Measurements from ENCODE around the gene AMPD3. TPM values are rescaled to one million over a fixed set of nuclear protein-coding genes. Genes with fewer than 3 reads are reported as not detected.

Gene AMPD3
- total RNA-seq, 2 donors from 2014 or later: 12.0 to 15.0 TPM

- DNase-seq (no peak), ATAC-seq (no peak)
- intact Hi-C loops (cut with DNase I, micrococcal nuclease): no loop called here
These were observed 1.8 kb upstream of the AMPD3 start for GRCh38 chr11:10453261-10453660.

DNA sequence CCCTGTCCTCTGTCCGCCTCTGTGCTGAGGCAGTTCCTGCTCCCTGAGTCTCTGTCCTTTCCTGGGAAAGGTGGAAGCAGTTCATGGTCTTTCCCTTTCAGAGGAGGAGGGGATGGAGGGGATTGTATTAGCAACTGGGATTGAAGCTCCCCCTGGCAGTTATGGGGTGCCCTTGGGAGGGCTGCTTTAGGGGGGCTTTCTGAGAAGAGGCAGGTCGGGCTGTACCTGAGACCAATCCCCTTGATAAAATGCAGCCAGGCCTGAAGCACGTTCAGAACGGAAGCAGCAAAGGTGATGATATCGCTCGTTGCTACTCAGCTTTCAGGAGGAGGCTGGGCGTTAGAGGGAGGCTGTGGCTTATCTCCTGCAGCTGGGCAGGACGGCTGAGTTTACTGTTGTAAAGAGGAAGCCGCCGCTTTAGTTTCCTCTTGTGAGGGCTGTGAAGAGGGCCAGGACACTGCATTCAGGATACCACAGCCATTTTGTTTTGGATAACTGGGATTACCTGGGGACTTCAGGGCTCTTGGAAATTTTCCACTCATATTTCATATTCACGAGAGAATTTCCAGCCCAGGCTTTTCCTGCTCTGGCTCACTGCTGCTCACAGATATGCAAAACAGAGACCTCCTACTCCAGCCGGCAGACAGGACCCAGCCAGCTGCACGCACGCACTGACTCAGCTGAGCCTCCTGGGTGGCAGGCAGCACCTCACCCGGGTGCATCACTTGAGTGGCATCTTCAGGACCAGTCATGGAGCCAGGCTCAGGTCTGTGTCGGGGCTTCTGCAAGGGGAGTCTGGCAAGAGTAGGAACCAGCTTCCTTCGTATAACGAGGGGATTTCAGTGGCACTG is 798 bp downstream of the AMPD3 start:
- ATAC-seq: peak; percentile 78
- intact Hi-C loops (cut with DNase I, micrococcal nuclease): no loop called here
- DNase-seq: peak; percentile 77 to 81

DNA sequence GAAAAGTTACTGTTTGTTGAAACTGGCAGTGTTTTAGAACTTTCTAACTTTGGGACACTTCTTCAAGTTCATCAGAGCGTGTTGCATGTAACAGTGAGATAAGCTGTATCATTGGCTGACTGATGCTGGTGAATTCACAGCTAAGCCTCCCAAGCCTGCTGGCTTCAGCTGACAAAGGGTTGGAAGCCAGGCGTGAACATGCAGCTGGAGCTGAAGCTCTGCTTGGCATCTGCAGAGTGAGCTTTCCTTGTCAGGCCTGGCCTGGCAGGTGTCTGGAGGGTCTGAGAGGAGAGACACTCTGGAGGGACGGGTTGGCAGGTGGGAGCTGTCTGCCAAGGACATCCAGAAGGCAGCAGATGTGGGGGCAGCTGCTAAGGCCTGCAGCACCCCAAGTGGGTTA is 1.5 kb downstream of the AMPD3 start:
- no peak for DNase-seq
- no peak for ATAC-seq
- intact Hi-C loops (cut with DNase I, micrococcal nuclease): no loop called here

DNA sequence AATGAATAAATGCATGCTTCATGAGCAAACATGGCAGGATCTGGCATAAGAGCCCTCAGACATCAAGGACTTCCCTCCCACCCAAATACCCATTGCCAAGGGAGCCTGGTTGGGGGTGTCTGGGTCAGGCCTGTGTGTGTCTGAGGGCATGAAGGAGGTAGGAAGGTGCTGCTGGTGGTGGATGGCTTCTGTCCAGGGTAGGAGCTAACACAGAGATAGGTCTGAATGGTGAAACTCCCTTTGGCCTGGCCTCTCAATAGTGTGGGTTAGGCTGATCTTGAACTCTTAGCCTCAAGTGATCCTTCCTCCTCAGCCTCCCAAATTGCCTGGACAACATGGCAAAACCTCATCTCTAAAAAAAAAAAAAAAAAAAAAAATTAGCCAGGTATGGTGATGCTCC is 2.8 kb downstream of the AMPD3 start:
- intact Hi-C loops (cut with DNase I, micrococcal nuclease): no loop called here
- DNase-seq (no peak), ATAC-seq (no peak)

GRCh38 chr11:10459029-10459970 is 4.2 kb downstream of the AMPD3 start:
- DNase-seq: no peak
- ATAC-seq: no peak
- intact Hi-C loops (cut with DNase I, micrococcal nuclease): no loop called here

DNA sequence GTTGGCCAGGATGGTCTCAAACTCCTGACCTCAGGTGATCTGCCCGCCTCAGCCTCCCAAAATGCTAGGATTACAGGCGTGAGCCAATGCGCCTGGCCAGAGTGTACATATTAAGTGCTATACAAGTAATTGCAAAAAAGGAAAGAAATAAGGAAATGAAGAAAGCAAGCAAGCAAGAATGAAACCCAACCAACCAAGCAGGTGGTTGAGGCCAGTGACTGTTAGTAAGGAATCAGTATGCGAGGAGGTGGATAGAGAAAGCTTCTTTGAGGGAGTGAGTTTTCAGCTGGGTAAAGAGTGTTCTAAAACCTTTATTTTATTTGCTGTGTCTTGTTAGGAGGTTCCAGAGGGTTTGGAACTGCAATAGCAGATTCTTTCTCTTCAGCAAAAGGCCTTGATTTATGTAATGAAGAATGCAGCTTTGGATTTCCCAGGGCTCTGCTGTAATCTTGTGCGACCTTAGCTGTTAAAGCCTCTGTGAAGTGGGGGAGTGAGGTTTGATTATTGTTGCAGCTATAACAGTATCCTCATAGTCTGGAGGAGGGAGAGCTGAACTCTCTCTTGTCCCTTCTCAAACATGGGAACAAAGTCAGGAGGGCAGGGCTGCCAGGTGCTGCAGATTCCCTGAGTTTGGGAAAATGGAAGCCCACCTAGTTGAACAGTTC is 5.7 kb downstream of the AMPD3 start:
- DNase-seq (no peak), ATAC-seq (no peak)
- intact Hi-C loops (cut with DNase I, micrococcal nuclease): no loop called here

GRCh38 chr11:10461276-10461790 is 6.3 kb downstream of the AMPD3 start:
- DNase-seq (no peak), ATAC-seq (no peak)
- intact Hi-C loops (cut with DNase I, micrococcal nuclease): no loop called here

GRCh38 chr11:10462746-10463300 is 7.8 kb downstream of the AMPD3 start:
- DNase-seq (no peak), ATAC-seq (no peak)

DNA sequence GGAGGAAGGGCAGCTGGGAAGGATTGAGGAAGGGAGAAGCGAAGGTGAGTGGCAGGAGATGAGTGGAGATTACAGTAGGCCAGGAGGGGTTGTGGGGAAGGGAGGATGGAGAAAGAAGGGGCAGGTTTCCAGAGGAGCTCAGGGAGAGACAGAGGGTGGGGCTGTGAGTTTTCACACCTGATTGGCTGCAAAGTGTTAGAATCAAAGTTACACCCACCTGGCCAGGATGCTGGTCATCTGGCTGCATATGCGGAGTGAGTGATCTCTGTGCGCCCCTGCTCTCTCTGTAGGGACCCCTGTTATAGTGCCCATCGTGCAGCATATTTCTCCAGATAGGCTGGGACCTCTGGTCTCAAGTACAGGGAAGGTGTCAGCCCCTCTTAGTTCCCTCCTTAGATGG is 18.3 kb downstream of the AMPD3 start:
- DNase-seq (no peak), ATAC-seq (no peak)
- intact Hi-C loops (cut with DNase I, micrococcal nuclease): no loop called here

More at GRCh38 chr11:10462746-10463300, 7.8 kb downstream of the AMPD3 start:
- intact Hi-C loops (cut with DNase I, micrococcal nuclease): no loop called here

GRCh38 chr11:10474551-10474950 is 19.5 kb downstream of the AMPD3 start:
- no peak for DNase-seq
- intact Hi-C loops (cut with DNase I, micrococcal nuclease): no loop called here
- ATAC-seq: no peak

- ATAC-seq (no peak), DNase-seq (no peak)
- intact Hi-C loops (cut with DNase I, micrococcal nuclease): no loop called here
These were observed 21.3 kb downstream of the AMPD3 start for GRCh38 chr11:10476342-10476741.

- ATAC-seq: no peak
These were observed 22.0 kb downstream of the AMPD3 start for GRCh38 chr11:10476927-10477689.

GRCh38 chr11:10477690-10478046 is 22.6 kb downstream of the AMPD3 start:
- intact Hi-C loops (cut with DNase I, micrococcal nuclease): no loop called here
- DNase-seq (no peak), ATAC-seq (no peak)

More at GRCh38 chr11:10476927-10477689, 22.0 kb downstream of the AMPD3 start:
- no peak for DNase-seq
- intact Hi-C loops (cut with DNase I, micrococcal nuclease): no loop called here

DNA sequence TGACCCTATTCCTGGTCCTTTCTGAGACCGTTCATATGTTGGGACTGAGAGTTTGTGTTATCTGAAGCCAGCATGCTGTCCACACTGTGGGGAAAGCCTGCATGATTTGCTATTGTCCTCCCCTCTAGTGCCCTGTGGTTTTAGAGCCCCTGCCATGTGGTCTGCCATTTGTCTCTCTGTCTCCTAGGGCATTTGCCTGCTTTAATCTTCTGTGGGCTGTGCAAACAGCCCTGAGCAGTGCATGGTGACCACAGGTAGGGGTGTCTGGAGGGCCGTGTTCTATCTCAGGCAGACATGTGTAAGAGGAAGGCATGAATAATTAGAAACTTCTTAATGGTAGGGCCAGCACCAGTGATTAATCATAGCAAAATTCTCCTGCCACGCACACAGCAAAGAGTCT is 23.0 kb downstream of the AMPD3 start:
- no peak for DNase-seq
- ATAC-seq: no peak

DNA sequence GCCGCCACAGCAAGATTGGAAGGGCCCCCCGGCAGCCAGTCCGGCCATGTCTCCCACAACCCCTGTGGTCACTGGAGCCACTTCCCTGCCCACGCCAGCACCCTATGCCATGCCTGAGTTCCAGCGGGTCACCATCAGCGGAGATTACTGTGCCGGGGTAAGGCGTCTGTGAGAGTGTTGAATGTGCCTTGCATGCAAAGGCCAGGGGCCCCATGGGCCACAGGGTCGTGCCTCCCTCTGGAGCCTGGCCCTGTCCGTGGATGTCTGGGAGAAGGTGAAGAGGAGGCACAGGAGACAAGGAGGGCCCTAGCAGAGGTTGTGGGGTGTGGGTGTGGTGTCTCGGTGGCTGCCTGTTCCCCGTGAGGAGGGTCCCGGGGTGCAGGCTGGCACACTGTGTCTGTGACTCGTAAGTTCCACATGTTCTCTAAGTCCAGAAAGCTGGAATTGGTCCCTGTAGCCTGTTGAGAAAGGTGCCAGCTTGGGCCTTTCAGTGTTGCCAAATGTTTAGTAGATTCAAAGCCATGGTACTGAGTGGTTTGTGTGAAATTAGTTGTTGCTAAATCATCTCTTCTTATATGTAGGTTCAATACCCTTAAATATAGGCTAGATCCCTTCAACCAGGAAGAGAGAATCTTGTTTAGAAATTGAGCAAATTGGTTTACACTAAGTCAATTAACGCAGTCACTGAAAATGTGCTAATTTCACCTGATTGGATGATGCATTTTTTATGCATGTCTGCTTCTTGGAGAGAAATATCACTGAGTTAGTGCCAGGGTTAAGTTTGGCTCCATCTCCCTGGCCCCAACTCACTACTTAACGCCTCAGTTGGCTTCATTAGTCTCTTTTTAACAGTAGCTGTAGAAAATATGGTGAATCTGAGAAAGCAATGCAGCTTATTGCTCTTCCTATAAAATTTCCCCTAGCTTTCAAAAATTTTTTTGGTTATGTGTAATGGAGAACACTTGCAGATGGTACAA is 23.8 kb downstream of the AMPD3 start:
- no peak for ATAC-seq
- intact Hi-C loops (cut with DNase I, micrococcal nuclease): no loop called here
- no peak for DNase-seq

More for the DNA sequence above, 23.0 kb downstream of the AMPD3 start:
- intact Hi-C loops (cut with DNase I, micrococcal nuclease): no loop called here

- no peak for ATAC-seq
- DNase-seq: no peak
- intact Hi-C loops (cut with DNase I, micrococcal nuclease): no loop called here
These were observed 25.0 kb downstream of the AMPD3 start for GRCh38 chr11:10480026-10480425.

GRCh38 chr11:10480760-10481159 is 25.7 kb downstream of the AMPD3 start:
- DNase-seq (no peak), ATAC-seq (no peak)
- intact Hi-C loops (cut with DNase I, micrococcal nuclease): no loop called here
